GM21825 (cell line): ENCODE data around the gene PRKAA1.

Experiments used
- ATAC-seq: cut with Tn5 transposase; IDR thresholded peaks from one replicate; pipeline ENCODE4 v1.9.1; 2021; ENCODE audit warnings: mild to moderate bottlenecking, moderate library complexity; ENCODE audit not compliant: unreplicated experiment

PRKAA1 gene

DNA sequence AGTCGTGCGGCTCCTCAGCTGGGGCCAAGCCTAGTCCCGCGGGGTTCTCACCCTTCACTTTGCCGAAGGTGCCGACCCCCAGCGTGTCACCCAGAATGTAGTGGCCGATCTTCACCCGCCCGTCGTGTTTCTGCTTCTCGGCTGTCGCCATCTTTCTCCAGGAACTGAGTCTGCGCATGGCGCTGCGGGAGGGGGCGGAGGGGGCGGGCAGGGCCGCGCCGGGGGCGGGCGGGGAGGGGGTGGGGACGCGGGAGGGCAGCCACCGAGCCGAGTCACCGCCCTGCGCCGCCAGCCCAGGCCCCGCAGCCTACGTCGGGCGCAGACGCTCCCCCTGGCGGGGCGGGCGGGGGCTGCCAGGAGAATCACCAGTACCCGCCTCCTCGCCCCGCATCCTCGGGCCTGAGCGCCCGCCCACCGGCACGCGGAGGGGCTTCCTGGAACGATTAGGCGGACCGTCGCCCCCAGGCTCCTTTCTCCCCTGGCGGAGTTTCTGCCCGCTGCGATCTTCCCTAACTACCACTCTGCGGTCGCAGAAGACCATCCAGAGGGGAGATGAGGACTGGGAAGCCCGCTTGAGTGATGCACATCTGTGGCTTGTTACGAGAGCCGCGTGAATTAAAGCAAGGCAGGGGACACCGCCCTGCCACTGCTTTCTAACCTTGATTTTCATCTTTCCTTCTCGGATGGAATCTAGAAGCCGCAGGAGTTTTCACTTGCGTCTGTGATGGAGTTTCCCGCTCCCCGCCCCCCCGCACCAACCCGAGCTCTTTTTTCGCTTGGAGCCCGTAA lies at the start of gene PRKAA1:
Gene PRKAA1 (minus strand): TSS at position 363 of the 789 bp plus-strand sequence. CDS start 185 bp downstream, at position 178.
- peak; percentile 95 for ATAC-seq

DNA sequence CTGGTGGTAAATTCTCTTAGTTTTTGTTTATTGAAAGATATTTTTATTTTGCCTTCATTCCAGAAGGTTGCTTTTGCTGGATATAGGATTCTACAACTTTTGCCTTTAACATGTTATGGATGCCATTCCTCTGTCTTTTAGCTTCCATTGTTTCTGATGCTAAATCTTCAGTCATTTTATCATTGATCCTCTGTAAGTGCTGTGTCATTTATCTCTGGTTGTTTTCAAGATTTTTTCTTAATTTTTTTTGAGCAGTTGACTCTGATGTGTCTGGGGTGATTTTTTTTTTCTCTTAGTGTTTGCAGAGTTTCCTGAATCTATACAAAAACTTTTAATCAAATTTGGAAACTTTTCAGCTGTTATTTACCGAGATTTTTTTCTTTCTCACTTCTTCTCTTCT lies 49.4 kb upstream of the PRKAA1 start:
- no peak for ATAC-seq

DNA sequence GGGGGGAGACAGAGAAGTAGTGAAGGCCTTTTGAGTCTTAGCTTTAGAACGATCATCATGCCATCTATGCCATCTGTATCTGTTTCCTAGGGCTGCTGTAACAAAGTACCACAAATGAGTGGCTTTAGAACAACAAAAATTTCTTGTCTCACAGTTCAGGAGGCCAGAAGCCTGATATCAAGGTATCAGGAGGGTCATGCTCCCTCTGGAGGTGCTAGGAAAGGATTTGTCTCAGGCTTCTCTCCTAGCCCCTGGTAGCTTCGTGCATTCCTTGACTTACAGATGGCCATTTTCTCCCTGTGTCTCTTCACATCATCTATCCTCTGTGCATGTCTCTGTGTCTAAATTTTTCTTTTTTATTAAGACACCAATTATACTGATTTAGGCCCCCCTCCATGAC lies 48.2 kb upstream of the PRKAA1 start:
- ATAC-seq = no peak

DNA sequence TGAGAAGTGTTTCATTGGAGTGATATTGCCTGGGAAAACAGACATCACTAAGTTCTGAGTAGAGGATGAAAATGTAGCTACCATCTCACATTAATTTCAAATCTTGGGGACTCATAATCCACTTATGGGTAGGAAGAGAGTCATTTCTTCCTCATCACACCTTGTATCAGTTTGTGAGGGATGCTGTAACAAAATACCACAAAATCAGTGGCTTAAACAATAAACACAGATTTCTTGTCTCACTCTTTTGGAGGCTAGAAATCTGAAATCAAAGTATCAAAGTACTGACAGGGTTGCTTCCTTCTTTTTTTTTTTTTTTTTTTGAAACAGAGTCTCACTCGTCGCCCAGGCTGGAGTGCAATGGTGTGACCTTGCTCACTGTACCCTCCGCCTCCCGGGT lies 46.4 kb upstream of the PRKAA1 start:
- ATAC-seq = no peak

DNA sequence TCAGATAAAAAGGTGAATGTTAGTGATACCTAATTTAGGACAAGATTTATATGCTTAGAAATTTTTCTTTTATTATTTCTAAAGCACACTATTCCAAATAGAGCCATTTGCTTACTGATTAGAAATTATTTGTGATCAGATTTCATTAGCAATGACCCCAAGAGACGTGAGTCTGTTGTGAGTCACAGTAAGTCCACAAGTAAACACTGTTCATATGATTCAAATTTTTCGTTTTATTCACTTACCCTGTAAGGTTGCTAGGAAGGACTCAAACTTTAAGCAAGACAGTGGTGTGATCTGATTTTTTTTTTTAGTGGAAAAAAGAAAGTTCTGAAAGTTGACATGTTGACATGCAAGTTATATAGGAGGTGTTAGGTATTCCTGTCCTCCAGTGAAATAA lies 44.2 kb upstream of the PRKAA1 start:
- ATAC-seq = no peak

DNA sequence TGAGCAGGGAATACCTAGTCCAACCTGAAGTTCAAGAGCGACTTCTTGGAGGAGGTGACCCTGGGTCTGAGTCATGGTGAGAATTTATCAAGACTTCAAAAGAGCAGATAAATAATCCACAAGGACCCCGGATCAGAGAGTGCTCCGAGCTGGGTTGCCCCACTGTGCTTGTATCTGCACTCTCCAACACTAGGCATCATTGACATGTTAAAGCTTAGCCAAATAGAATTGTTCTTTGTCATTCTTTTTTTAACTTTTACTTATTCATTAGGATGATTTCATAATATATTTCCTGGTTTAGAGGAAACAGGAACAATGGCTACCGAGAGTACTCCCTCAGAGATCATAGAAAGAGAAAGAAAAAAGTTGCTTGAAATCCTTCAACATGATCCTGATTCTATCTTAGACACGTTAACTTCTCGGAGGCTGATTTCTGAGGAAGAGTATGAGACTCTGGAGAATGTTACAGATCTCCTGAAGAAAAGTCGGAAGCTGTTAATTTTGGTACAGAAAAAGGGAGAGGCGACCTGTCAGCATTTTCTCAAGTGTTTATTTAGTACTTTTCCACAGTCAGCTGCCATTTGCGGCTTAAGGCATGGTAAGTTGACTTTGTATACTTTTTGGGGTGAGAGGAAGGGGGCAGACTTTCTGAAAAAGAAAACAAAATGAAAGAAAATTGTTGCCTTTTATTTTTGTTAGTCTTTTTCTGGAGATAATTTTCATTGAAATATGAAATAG lies 43.1 kb upstream of the PRKAA1 start, which contains the start of gene CARD6:
Gene CARD6 (plus strand): TSS at position 300 of the 738 bp plus-strand sequence. CDS start 16 bp downstream, at position 316.
- no peak for ATAC-seq

DNA sequence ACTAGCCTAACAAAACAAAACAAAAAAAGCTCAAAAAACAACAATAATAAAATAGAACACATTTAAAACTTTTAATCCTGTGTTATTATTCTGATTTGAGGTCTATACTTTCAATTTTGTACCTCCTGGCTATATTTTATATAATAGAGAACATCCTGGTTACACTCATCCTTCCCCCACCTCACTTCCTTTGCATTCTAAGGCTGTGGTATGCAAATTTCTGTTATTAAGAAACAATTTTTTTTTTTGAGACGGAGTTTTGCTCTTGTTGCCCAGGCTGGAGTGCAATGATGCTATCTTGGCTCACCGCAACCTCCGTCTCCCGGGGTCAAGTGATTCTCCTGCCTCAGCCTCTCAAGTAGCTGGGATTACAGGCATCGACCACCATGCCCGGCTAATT lies 39.9 kb upstream of the PRKAA1 start:
- ATAC-seq = no peak

DNA sequence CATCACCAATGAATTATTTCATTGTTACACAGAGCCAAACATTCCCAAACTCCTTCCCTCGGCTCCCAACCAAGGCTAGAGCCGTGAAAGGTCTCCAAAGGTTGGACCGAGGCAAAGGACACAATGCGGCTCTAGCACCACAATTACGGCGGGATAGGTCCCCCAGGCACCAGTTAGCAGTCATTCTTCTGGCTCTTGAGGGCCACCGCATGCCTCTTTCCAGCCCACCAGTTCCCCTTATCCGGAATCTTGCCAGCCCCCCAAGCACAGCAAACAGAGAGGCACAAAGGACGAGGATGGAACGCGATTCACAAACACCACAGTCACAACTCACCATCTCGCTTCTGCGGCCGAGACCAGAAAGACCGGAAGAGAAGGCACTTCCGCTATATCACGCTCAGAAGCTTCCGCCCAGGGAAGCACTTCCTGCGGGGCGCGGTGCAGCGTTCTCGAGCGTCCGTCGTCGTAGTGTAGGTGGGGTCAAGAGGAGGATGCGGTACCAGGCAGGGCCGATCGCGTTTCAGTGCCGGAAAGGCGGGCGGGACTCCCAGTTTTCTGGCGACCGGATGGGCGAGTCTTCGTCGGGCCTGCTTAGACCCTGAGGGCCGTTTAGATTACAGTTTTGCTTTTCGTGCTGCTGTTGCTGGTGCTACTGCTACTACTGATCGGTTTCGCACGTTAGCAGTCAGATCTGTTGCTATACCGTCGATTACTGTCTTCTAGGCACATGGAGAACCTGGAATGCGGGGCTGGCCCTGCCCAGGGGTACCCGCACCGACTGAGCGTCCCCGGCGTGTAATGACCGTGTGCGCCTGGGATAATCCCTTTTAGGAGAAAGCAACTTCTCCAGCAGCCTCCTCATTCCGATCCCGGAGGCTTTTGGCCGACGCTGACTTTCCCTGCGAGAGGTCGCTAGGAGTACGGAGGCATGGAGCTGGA lies 36.9 kb upstream of the PRKAA1 start, which contains the start of gene RPL37:
Gene RPL37 (minus strand): TSS at position 374 of the 939 bp plus-strand sequence. CDS start 37 bp downstream, at position 337.
- peak; percentile 98 for ATAC-seq

DNA sequence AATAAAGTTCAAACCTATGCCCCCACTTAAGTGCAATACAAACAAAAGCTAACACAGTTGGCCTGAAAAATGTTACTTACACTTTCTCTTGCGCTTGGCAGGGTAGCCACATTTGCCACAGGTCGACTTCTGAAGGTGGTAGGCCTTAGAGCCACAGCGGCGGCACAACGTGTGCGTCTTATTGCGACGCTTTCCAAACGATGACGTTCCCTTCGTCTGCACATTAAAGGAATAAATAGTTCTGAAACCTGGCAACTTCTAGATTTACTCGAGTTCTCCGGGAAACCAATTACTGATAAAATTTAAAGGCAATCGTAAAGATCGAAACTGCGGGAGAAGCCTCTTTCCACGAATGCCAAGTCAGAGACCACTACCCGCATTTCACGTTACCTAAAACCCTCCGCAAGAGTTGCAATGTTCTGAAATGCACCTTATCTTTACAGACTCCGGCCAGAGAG lies 36.2 kb upstream of the PRKAA1 start:
- no peak for ATAC-seq

DNA sequence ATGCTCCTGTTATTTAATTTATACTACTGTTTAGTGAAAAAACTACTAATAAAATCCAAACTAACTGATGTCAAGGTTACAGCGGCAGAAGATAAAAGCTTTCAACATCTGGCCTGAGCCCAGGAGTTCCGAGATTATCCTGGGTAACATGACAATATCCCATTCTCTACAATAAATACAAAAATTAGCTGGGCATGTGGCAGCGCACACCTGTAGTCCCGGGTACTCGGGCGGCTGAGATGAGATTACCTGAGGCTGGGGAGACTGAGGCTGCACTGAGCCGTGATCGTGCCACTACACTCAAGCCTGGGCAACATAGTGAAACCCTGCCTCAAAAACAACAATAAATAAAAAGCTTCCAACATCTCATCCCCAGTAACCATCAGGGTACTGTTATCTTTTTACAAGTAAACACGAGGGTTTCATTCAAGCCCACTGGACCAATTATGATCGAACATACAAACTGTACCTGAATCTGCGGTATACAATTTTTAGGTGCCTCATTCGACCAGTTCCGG lies 35.6 kb upstream of the PRKAA1 start:
- ATAC-seq = no peak

DNA sequence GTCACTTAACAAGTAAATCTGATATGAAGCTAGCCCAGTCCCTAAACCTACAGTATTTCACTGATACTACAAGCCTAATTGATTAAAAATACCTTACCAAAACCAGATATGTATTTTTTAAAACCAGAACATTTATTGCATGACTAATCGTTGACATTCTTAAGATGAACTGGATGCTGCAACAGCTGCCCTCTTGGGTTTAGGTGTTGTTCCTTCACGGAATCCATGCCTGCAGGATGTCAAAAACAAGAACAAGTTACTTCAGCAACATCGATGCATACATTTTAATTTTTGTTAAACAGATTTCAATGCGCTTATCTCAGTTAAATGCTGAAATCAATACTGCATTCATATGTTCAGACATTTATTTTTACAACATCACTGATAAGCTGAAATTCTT lies 34.2 kb upstream of the PRKAA1 start:
- no peak for ATAC-seq

DNA sequence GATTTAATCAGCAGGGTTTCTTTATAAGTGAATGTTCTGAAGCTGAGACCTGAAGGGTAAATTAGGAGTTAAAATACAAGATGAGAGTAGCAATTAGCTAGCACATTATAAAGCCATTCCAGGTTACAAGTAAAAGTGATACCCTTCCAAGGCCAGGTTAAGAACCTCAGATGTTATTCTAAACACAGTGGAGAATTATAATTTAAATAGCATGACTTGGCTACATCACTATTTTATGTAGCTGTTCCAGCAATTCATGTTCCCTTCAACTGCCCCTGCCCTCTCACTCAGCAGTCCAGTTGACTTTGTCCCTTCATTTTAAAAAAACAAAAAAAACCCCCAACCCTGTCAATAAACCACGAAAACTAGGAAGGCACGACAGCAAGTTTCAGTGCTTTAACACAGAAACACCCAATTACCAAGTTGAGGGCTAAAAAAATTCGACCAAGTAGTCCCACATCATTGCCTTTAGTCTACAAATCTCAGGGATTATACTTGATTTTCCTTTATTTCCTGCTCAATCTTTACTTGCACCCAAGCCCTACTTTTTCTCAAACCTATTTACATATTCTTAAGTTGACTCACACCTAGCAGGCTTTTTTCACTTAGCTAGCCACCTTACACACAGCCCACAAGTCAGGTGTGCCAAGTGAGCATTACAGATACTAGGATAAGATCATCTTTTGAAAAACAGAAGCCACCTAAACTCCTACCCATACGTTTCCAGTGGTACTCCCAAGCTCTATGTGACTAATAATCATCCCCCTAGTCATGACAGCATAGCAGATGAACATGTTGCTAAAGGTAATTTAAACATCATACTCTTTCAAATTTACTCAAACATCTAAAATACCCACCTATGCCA lies 33.4 kb upstream of the PRKAA1 start:
- no peak for ATAC-seq

DNA sequence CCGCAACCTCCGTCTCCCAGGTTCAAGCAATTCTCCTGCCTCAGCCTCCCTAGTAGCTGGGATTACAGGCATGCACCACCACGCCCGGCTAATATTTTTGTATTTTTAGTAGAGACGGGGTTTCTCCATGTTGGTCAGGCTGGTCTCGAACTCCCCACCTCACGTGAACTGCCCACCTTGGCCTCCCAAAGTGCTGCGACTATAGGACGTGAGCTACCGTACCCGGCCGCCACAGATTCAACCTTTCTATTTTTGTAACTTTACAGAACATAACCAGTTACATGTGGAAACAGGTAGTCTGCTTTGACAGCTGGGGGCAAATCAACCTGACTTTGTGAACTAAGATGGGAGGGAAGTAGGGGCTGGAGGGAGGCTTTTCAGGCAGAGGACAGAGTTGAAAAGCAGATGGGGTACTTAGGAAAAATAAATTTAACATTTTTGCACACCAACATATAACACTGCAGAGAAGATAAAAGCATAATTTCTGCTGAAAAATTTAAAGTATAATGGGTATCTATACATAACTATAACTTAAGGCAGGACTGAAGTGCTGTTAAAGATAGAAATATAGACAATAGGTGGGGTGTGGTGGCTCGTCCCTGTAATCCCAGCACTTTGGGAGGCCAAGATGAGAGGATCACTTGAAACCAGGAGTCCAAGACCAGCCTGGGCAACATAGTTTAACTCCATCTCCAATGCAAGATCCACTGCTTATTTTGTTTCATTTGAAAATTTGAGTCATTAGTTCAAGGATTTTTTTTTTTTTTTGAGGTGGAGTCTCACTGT lies 31.8 kb upstream of the PRKAA1 start:
- no peak for ATAC-seq

DNA sequence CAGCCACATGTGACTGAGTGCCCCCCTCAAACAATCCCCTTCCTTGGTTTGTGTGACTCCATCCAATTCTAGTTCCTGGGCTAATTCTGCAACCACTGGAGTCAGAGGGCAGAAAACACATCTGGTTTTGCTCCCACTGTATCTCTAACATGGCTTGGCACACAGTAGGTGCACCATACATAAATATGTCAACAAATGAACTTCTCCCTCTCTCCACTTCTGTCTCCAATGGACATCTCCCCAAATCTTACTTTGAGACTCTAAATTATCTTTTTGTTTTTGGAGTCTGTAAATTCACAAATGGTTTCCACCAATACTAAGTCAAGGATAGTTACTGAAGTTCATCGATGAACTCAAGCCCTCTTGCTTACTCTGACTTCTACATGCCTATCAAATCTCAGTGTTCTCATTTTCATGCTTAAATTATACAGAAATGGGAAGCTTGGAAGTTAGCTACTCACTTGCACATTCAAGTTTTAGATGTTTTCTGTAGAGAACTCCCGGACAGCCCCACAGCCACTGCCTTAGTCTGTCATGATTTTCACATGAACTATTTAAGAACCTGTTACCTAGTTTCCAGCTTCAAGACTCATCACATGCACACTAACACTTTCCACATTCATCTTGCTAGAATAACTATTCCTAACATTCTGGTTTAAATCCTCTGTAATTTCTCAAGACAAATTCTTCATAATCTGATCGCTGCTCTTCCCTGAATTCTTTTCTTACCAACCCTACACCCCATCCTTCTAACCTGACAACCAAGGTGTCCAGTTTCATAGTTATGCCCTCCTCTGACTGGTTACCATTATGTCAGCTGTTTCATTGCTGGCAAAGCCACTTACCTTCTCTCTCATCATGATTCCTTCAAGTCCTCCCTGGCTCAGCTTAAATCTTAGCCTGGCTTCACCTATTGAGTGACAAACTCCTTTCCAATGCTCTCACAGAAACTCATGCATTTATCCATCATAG lies 30.8 kb upstream of the PRKAA1 start:
- ATAC-seq = no peak

DNA sequence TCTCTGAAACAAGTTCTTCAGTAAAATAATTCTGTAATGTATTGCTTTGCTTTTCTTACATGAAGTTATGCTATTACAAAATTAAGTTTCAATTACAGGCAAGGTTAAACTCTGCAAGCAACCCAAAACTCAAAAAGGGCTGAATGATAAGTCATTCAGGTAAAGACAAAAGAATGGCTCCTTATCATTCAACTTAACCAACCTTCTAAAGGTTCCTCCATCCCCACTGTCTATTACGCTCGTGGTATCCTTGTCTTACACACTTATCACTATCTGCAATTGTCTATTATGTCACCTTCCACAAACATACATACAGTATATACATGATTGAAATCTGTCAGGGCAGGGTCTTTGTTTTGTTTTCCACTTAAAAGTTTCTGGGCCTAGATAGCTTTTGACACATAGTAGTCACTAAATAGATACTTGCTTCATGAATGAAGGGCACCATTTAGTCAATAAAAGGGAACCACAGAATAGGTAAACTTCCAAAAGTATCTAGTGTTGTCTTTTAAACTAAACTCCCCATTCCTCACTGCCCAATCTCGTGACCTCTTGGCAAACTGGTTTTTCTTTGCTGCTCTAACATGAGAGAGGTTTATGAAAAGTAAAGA lies 30.0 kb upstream of the PRKAA1 start:
- no peak for ATAC-seq

DNA sequence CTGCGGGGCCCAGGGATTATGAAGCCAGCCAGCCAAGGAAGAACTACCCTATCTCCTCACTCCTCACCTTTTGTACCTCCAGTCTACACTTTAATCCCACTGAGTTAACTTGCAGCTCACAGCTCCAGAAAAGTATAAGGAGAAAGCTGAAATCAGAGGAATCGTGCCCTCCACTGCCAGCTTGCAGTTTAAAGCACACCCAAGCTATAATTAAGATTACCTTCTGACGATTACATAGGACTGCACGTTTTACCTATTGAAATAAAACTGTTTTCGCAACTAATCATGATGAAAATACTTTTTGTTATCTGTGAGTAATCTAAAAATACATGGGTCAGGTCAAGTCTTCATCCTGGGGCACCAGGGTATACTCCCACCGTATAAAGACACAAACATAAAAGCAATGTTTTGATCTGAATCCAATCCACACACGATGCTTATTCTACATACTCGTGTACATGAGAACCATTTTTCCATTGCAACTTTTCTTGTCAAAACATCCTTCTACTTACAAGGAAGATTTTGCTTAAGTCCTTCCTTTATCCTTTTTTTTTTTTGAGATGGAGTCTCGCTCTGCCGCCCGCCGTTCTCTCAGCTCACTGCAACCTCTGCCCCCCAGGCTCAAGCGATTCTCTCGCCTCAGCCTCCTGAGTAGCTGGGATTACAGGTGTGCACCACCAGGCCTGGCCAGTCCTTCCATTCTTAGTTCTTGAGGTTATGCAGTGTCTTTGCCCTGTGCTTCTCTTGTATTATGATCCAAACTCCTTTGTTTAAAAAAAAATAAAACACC lies 29.2 kb upstream of the PRKAA1 start:
- ATAC-seq = no peak
